H7 (cell line): Measurements from ENCODE around the gene MAB21L3. TPM values are rescaled to one million over a fixed set of nuclear protein-coding genes. Genes with fewer than 3 reads are reported as not detected.
"Not testable (repeated sequence)": the region's sequence is repeated elsewhere in the genome, so short reads cannot be mapped to it uniquely, and the experiment has no call there.

ENCODE experiments used
- DNase-seq: peaks from one replicate; pipeline ENCODE4 v3.0.0; 2012
- H3K27me3 ChIP-seq: 2 replicates; pipeline ENCODE4 v1.6.0; 2011; ENCODE audit warnings: mild to moderate bottlenecking, low read length; ENCODE audit not compliant: control insufficient read depth, insufficient read depth
- H3K36me3 ChIP-seq: replicated peaks from 2 replicates; pipeline ENCODE4 v1.5.1; 2011; ENCODE audit warnings: low read length; ENCODE audit not compliant: control insufficient read depth, insufficient read depth
- H3K4me3 ChIP-seq: 2 replicates; pipeline ENCODE4 v1.5.1; 2011; ENCODE audit warnings: low read depth, mild to moderate bottlenecking, control low read depth, low read length, moderate library complexity; ENCODE audit not compliant: insufficient read depth
- total RNA-seq: library from RNA; depleted of rRNA; stranded (reverse); fragments of >200 nt; shearing (Covaris generic); gene quantifications from 2 replicates; pipeline ENCODE4 v1.2.3, GENCODE V29; 2014

MAB21L3 gene
- total RNA-seq, 1 experiment from 2014 or later, result 0.07 TPM

GRCh38 chr1:116138277-116138792 lies 27.1 kb downstream of the MAB21L3 start:
- H3K4me3 ChIP-seq, result no peak overlapping the region
- no peaks in the 10 kb centered on the region for H3K27me3 ChIP-seq
- DNase-seq, result no peak
- H3K36me3 ChIP-seq, result no peaks in the 10 kb centered on the region

DNA sequence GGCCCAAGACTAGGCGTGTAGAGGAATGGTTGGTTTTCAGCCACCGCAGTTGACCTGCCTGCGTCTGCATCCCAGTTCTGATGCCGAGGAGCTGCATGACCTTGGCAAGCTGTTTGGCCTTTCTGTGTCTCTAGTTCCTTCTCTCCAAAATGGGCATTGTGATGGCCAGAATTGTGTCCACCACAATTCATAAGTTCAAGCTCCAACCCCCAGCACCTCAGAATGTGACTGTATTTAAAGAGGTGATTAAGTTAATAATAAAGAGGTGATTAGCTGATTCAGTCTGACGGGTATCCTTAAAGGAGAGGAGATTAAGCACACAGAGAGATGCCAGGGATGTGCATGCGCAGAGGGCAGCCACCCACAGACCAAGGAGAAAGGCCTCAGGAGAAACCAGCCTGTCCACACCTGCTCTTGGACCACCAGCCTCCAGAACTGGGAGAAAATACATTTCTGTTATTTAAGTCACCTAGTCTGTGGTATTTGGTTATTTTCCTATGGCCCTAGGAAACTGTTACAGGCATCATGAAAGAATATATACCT lies 28.5 kb downstream of the MAB21L3 start:
- H3K4me3 ChIP-seq, result no peak overlapping the region
- H3K36me3 ChIP-seq, result no peaks in the 10 kb centered on the region
- no peaks in the 10 kb centered on the region for H3K27me3 ChIP-seq
- DNase-seq, result no peak

DNA sequence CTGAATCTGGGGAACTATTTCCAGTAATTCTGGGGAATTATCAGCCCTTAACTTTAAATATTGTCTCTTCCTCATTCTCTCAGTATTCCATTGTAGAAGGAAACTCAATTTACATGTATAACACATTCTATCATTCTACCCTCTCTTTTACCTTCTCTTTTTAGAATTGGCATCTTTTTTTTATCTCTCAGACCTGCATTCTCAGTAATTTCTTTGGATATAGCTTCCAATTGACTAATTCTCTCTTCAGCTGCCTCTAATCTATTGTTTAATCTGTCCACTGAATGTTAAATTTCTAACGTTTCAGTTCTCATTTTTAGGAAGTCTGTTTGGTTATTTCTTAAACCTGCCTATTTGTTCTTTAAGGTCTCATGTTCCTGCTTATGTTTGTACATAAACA lies 33.0 kb downstream of the MAB21L3 start:
- Histone ChIP-seq H3K27me3 (no peaks in the 10 kb centered on the region), H3K4me3 (no peak overlapping the region), H3K36me3 (no peaks in the 10 kb centered on the region)
- DNase-seq, result no peak

- not testable (repeated sequence) for H3K36me3 ChIP-seq, DNase-seq, H3K27me3 ChIP-seq, H3K4me3 ChIP-seq
Measured at GRCh38 chr1:116146447-116147113, 35.4 kb downstream of the MAB21L3 start.

GRCh38 chr1:116147114-116147510 lies 35.9 kb downstream of the MAB21L3 start:
- peaks cover 3% of the 10 kb centered on the region; the same call in 1 of the 2 replicates for H3K27me3 ChIP-seq
- no peaks in the 10 kb centered on the region for H3K36me3 ChIP-seq
- DNase-seq, result no peak
- no peak overlapping the region for H3K4me3 ChIP-seq

DNA sequence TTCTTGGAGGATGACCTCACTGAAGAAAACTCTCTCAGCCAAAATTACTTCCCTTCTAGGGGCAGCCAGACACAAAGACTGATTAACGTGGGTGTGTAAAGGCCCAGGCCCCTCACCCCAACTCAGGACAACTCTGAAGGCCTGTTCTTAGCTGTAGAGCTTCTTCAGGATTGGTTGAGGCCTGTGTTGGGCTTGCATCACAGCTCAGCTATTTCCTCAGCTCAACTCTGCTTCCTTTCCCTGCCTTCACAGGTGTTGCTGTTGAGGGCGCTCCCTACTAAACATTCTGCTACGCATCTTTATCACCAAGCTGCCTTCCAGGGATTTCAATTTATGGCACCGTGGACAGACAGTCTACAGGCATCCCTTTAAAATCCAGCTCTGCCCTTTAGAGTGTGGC lies 36.8 kb downstream of the MAB21L3 start:
- Histone ChIP-seq H3K27me3 (peaks cover 3% of the 10 kb centered on the region; the same call in 1 of the 2 replicates), H3K36me3 (no peaks in the 10 kb centered on the region), H3K4me3 (no peak overlapping the region)
- peak; percentile 31 for DNase-seq

- DNase-seq, result no peak
- Histone ChIP-seq H3K27me3 (peaks cover 3% of the 10 kb centered on the region; the same call in 1 of the 2 replicates), H3K4me3 (no peak overlapping the region), H3K36me3 (no peaks in the 10 kb centered on the region)
Measured at GRCh38 chr1:116148967-116149366, 37.8 kb downstream of the MAB21L3 start.

GRCh38 chr1:116150368-116150767 lies 39.2 kb downstream of the MAB21L3 start:
- Histone ChIP-seq H3K27me3 (peaks cover 3% of the 10 kb centered on the region; the same call in 1 of the 2 replicates), H3K4me3 (no peak overlapping the region), H3K36me3 (no peaks in the 10 kb centered on the region)
- DNase-seq, result no peak

GRCh38 chr1:116151739-116152576 lies 40.8 kb downstream of the MAB21L3 start:
- H3K36me3 ChIP-seq, result no peaks in the 10 kb centered on the region
- peak; percentile 95 for DNase-seq
- peak overlapping the region; percentile 49 for H3K4me3 ChIP-seq
- peaks cover 3% of the 10 kb centered on the region; the same call in 1 of the 2 replicates for H3K27me3 ChIP-seq

GRCh38 chr1:116152577-116152943 lies 41.4 kb downstream of the MAB21L3 start:
- DNase-seq, result no peak
- Histone ChIP-seq H3K36me3 (no peaks in the 10 kb centered on the region), H3K4me3 (peak overlapping the region; percentile 49; the same call in 1 of the 2 replicates), H3K27me3 (peaks cover 3% of the 10 kb centered on the region; the same call in 1 of the 2 replicates)

DNA sequence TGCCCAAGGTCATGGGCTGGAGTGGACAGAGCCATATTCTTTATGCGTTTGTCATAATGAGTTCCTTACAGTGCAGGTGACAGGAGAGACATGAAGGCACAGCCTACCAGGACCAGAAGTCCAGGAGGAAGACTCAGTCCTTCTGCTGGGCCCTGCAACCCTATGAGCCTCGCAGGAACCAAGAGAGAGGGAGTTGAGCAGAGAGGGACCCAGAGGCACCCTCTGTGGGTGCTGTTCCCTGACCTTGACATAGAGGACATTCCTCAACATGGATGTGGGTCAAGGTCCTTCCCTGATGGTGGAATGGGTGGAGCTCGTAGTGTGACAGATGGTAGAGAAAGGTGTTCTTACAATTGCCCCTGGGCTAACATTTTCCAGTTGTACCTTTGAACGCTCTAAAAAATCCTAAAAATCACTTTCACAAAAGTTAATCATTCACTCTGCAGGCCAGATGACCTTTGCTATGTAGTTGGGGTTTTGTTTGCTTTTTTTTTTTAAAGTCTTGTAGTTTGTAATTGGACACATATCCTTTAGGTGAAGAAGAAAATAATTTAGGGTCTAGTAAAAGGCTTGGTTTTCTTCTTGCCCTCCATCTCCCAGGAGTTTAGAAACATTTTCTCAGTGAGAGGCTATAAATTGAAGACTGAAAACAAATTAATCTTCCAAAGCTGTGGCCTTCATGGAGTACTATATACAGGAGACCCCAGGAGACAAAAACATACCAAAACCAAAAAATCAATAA lies 41.9 kb downstream of the MAB21L3 start:
- H3K4me3 ChIP-seq, result no peak overlapping the region
- H3K27me3 ChIP-seq, result peaks cover 3% of the 10 kb centered on the region; the same call in 1 of the 2 replicates
- H3K36me3 ChIP-seq, result no peaks in the 10 kb centered on the region
- DNase-seq, result no peak

GRCh38 chr1:116153692-116154031 lies 42.5 kb downstream of the MAB21L3 start:
- Histone ChIP-seq H3K4me3 (no peak overlapping the region), H3K27me3 (peaks cover 3% of the 10 kb centered on the region; the same call in 1 of the 2 replicates), H3K36me3 (no peaks in the 10 kb centered on the region)
- no peak for DNase-seq

GRCh38 chr1:116154536-116154935 lies 43.3 kb downstream of the MAB21L3 start:
- DNase-seq, result no peak
- Histone ChIP-seq H3K27me3 (peaks cover 3% of the 10 kb centered on the region; the same call in 1 of the 2 replicates), H3K4me3 (no peak overlapping the region), H3K36me3 (no peaks in the 10 kb centered on the region)

GRCh38 chr1:116157096-116157495 lies 45.9 kb downstream of the MAB21L3 start:
- Histone ChIP-seq H3K36me3 (no peaks in the 10 kb centered on the region), H3K27me3 (no peaks in the 10 kb centered on the region; the same call in 1 of the 2 replicates), H3K4me3 (no peak overlapping the region)
- DNase-seq, result no peak
